H1 (cell line): ENCODE measurements around the gene BUB1B. TPM values are rescaled to one million over a fixed set of nuclear protein-coding genes. Genes with fewer than 3 reads are reported as not detected.

Experiments used
- CTCF ChIA-PET: fragments of 300-600 bp; sonication (Branson Sonifier 250); formaldehyde crosslinking; loops from one replicate; lab custom pipeline; 2021; ENCODE audit not compliant: partially characterized antibody; lab: Charles Lee
- POLR2A ChIA-PET: fragments of 300-600 bp; sonication (Branson Sonifier 250); formaldehyde crosslinking; loops from one replicate; lab custom pipeline; 2021; ENCODE audit warnings: inconsistent platforms; ENCODE audit not compliant: partially characterized antibody; lab: Charles Lee
- DNase-seq, 2 experiments: peaks; one replicate each; pipeline versions ENCODE4 v3.0.0 to v3.0.0-alpha.2; 2010 to 2022; ENCODE audit warnings: low spot score in 2 of 2, low read depth in 1 of 2, mixed read lengths in 1 of 2
- FAIRE-seq: peaks from 2 replicates; lab custom pipeline; 2011; peaks lifted over from hg19 to GRCh38; lab: Jason Lieb, UNC
- H2AFZ ChIP-seq: 2 replicates; pipeline ENCODE4 v1.8.1; 2012; ENCODE audit warnings: low read length, inconsistent platforms
- H2AK5ac ChIP-seq: 2 replicates; pipeline ENCODE4 v1.6.1; 2013; ENCODE audit warnings: low read depth, low read length
- H2BK120ac ChIP-seq: replicated peaks from 2 replicates; pipeline ENCODE3; 2013; ENCODE audit warnings: low read depth, low read length, inconsistent platforms
- H2BK12ac ChIP-seq: 2 replicates; pipeline ENCODE4 v1.6.1; 2013; ENCODE audit warnings: low read depth, low read length
- H2BK15ac ChIP-seq: 2 replicates; pipeline ENCODE4 v1.6.1; 2013; ENCODE audit warnings: low read length
- H2BK20ac ChIP-seq: 2 replicates; pipeline ENCODE4 v1.6.1; 2013; ENCODE audit warnings: low read length
- H2BK5ac ChIP-seq: 2 replicates; pipeline ENCODE4 v1.6.1; 2013; ENCODE audit warnings: low read depth, low read length
- H3K14ac ChIP-seq: 2 replicates; pipeline ENCODE4 v1.6.1; 2013; ENCODE audit warnings: inconsistent platforms; ENCODE audit not compliant: insufficient read length
- H3K18ac ChIP-seq: 2 replicates; pipeline ENCODE4 v1.6.1; 2013; ENCODE audit warnings: low read length; ENCODE audit errors: extremely low read depth
- H3K23ac ChIP-seq: 2 replicates; pipeline ENCODE4 v1.6.1; 2013; ENCODE audit warnings: inconsistent platforms; ENCODE audit not compliant: insufficient read length
- H3K23me2 ChIP-seq: 2 replicates; pipeline ENCODE4 v1.6.1; 2013; ENCODE audit warnings: low read depth, low read length
- H3K27ac ChIP-seq: 2 replicates; pipeline ENCODE4 v1.6.1; 2011; ENCODE audit warnings: low read depth, low read length, inconsistent platforms
- H3K27me3 ChIP-seq, 4 experiments: replicated peaks in 1 of 4; 1 replicate in 1 of 4; 2 replicates in 3 of 4; pipeline versions ENCODE4 v1.6.1 to v1.8.1; 2011 to 2013; ENCODE audit warnings: low read length in 3 of 4, mild to moderate bottlenecking in 3 of 4, inconsistent platforms in 2 of 4, mixed read lengths in 2 of 4, moderate library complexity in 1 of 4; ENCODE audit not compliant: control insufficient read depth in 3 of 4, insufficient read depth in 3 of 4; ENCODE audit errors: extremely low read depth in 1 of 4
- H3K36me3 ChIP-seq, 4 experiments: 2 replicates each; pipeline versions ENCODE4 v1.6.1 to v1.8.1; 2011 to 2013; ENCODE audit warnings: mild to moderate bottlenecking in 4 of 4, low read length in 3 of 4, moderate library complexity in 2 of 4, control low read depth in 1 of 4, inconsistent platforms in 1 of 4; ENCODE audit not compliant: insufficient read depth in 4 of 4, control insufficient read depth in 2 of 4
- H3K4ac ChIP-seq: replicated peaks from 2 replicates; pipeline ENCODE3; 2013; ENCODE audit warnings: low read length, low read depth, mixed read lengths, inconsistent platforms; ENCODE audit not compliant: insufficient read length
- H3K4me1 ChIP-seq, 4 experiments: replicated peaks in 1 of 4; 1 replicate in 1 of 4; 2 replicates in 3 of 4; pipeline versions ENCODE4 v1.6.1 to v1.8.1; 2011 to 2013; ENCODE audit warnings: low read length in 3 of 4, inconsistent platforms in 2 of 4, mixed read lengths in 1 of 4; ENCODE audit not compliant: insufficient read depth in 4 of 4, control insufficient read depth in 3 of 4
- H3K4me2 ChIP-seq, 2 experiments: 2 replicates each; pipeline versions ENCODE4 v1.6.1 to v1.8.1; 2011 to 2013; ENCODE audit warnings: low read depth in 2 of 2, low read length in 2 of 2, control low read depth in 1 of 2, inconsistent platforms in 1 of 2, mild to moderate bottlenecking in 1 of 2; ENCODE audit not compliant: insufficient read depth in 1 of 2
- H3K4me3 ChIP-seq, 4 experiments: fragments of 200-600, 300-600 bp in 1 of 4; sonication (generic), shearing (Covaris generic), sonication (Bioruptor Twin) in 1 of 4; 2 replicates each; pipeline versions ENCODE4 v1.5.1 to v1.8.1; 2011 to 2016; ENCODE audit warnings: low read length in 4 of 4, low read depth in 3 of 4, control low read depth in 2 of 4, inconsistent platforms in 2 of 4, mild to moderate bottlenecking in 2 of 4, mixed read lengths in 1 of 4, moderate library complexity in 1 of 4; ENCODE audit not compliant: insufficient read depth in 2 of 4; ENCODE audit errors: extremely low read depth in 1 of 4
- H3K56ac ChIP-seq: replicated peaks from 2 replicates; pipeline ENCODE3; 2013; ENCODE audit warnings: low read depth, mild to moderate bottlenecking, mixed read lengths, low read length, inconsistent platforms; ENCODE audit not compliant: insufficient read length
- H3K79me1 ChIP-seq: 2 replicates; pipeline ENCODE4 v1.6.1; 2013; ENCODE audit warnings: low read depth, low read length, control low read depth
- H3K79me2 ChIP-seq, 2 experiments: 2 replicates each; pipeline versions ENCODE4 v1.6.1 to v1.8.1; 2012 to 2013; ENCODE audit warnings: low read length in 2 of 2, mild to moderate bottlenecking in 2 of 2, inconsistent platforms in 1 of 2; ENCODE audit not compliant: insufficient read depth in 2 of 2, control insufficient read depth in 1 of 2
- H3K9ac ChIP-seq, 4 experiments: replicated peaks in 1 of 4; 1 replicate in 1 of 4; 2 replicates in 3 of 4; pipeline versions ENCODE4 v1.6.1 to v1.8.1; 2011 to 2013; ENCODE audit warnings: low read depth in 3 of 4, low read length in 3 of 4, control low read depth in 2 of 4, mild to moderate bottlenecking in 2 of 4, moderate library complexity in 2 of 4, inconsistent platforms in 1 of 4; ENCODE audit errors: extremely low read depth in 1 of 4
- H3K9me3 ChIP-seq, 2 experiments: 2 replicates each; pipeline versions ENCODE4 v1.6.1 to v1.8.1; 2012 to 2013; ENCODE audit warnings: mild to moderate bottlenecking in 2 of 2, moderate library complexity in 2 of 2, control low read depth in 1 of 2, inconsistent platforms in 1 of 2, low read depth in 1 of 2, low read length in 1 of 2, mixed read lengths in 1 of 2; ENCODE audit not compliant: insufficient read depth in 2 of 2
- H4K20me1 ChIP-seq, 2 experiments: replicated peaks in 1 of 2; 2 replicates each; pipeline versions ENCODE3 to v1.8.1; 2011 to 2013; ENCODE audit warnings: inconsistent platforms in 2 of 2, low read length in 2 of 2, mild to moderate bottlenecking in 1 of 2; ENCODE audit not compliant: insufficient read depth in 2 of 2, control insufficient read depth in 1 of 2
- H4K5ac ChIP-seq: 2 replicates; pipeline ENCODE4 v1.6.1; 2013; ENCODE audit warnings: low read length, low read depth, mixed read lengths, inconsistent platforms; ENCODE audit not compliant: insufficient read length
- H4K8ac ChIP-seq: 2 replicates; pipeline ENCODE4 v1.8.0; 2013; ENCODE audit warnings: mild to moderate bottlenecking, moderate library complexity, low read length, inconsistent platforms; ENCODE audit not compliant: insufficient read depth; ENCODE audit errors: extremely low read depth
- H4K91ac ChIP-seq: replicated peaks from 2 replicates; pipeline ENCODE3; 2013; ENCODE audit warnings: low read length, mixed read lengths, inconsistent platforms; ENCODE audit not compliant: insufficient read length
- ASH2L ChIP-seq: fragments of 200-600, 300-600 bp; sonication (generic); IDR thresholded peaks from one replicate; pipeline ENCODE4 v1.7.1; 2017; ENCODE audit warnings: low read length
- BCL11A ChIP-seq, 2 experiments: IDR thresholded peaks; one replicate each; pipeline ENCODE4 v1.6.1; 2011; ENCODE audit warnings: low read depth in 2 of 2, low read length in 2 of 2, mild to moderate bottlenecking in 2 of 2
- BRCA1 ChIP-seq: IDR thresholded peaks from 2 replicates; pipeline ENCODE4 v1.6.1; 2012; ENCODE audit warnings: low read depth, low read length, improper control_type of control experiment
- CTBP2 ChIP-seq: IDR thresholded peaks from 2 replicates; pipeline ENCODE4 v1.7.0; 2011; ENCODE audit warnings: borderline replicate concordance, mild to moderate bottlenecking, moderate library complexity, mixed read lengths, low read length; ENCODE audit not compliant: insufficient read depth, insufficient read length
- GTF2F1 ChIP-seq: IDR thresholded peaks from 2 replicates; pipeline ENCODE4 v1.6.1; 2012; ENCODE audit warnings: low read depth, low read length, improper control_type of control experiment, borderline replicate concordance
- KDM1A ChIP-seq: fragments of 200-600, 300-600 bp; sonication (generic); IDR thresholded peaks from 2 replicates; pipeline ENCODE4 v1.7.1; 2016; ENCODE audit warnings: mild to moderate bottlenecking, low read length, borderline replicate concordance
- PHF8 ChIP-seq: fragments of 200-600 bp; sonication (generic); conservative IDR thresholded peaks from 2 replicates; pipeline ENCODE4 v1.7.1; 2012; ENCODE audit warnings: low read depth, mild to moderate bottlenecking, inconsistent platforms, low read length, moderate library complexity
- SIN3A ChIP-seq, 2 experiments: IDR thresholded peaks in 1 of 2; conservative IDR thresholded peaks in 1 of 2; 2 replicates each; pipeline ENCODE4 v1.6.1; 2011 to 2012; ENCODE audit warnings: low read length in 2 of 2, improper control_type of control experiment in 1 of 2, low read depth in 1 of 2, mild to moderate bottlenecking in 1 of 2
- SP1 ChIP-seq: IDR thresholded peaks from 2 replicates; pipeline ENCODE4 v1.6.1; 2011; ENCODE audit warnings: low read depth, low read length
- SUZ12 ChIP-seq: fragments of 200-600 bp; sonication (generic); IDR thresholded peaks from 2 replicates; pipeline ENCODE4 v1.6.1; 2012; ENCODE audit warnings: mild to moderate bottlenecking, inconsistent platforms, low read length, moderate library complexity, mixed read lengths
- WGBS, 2 experiments: shearing (Covaris generic) in 1 of 2; methylation state at CpG; one replicate each; pipeline versions ENCODE4 v1.1.6 to v1.1.7; 2013 to 2015; ENCODE audit warnings: low lambda C conversion rate in 2 of 2, mixed read lengths in 2 of 2, inconsistent platforms in 1 of 2, low coverage in 1 of 2, missing lambda C conversion rate in 1 of 2; ENCODE audit not compliant: insufficient replicate concordance in 2 of 2, insufficient coverage in 1 of 2, insufficient read length in 1 of 2; ENCODE audit errors: extremely low coverage in 1 of 2, missing lambda C conversion rate in 1 of 2; 5-methylcytosine and 5-hydroxymethylcytosine counted together
- polyA plus RNA-seq, 7 experiments: library from polyadenylated mRNA; depleted of rRNA in 3 of 7; stranded (reverse) in 5 of 7; unstranded in 2 of 7; fragments of >200 nt in 5 of 7; fragments of 200-250 nt in 2 of 7; gene quantifications; 1 replicate in 5 of 7; 2 replicates in 1 of 7; 4 replicates in 1 of 7; pipeline versions ENCODE4 v1.2.1 to v1.2.3, GENCODE V29; 2011 to 2013; ENCODE audit warnings: missing spikeins in 2 of 7, mixed read lengths in 2 of 7
- total RNA-seq: library from RNA; stranded (reverse); fragmentation: NEBNext Ultra II Directional; extraction: Animal tissue kit (Norgen Biotek cat#: 25700); gene quantifications from 2 replicates; pipeline ENCODE4 v1.2.1, GENCODE V29; 2021

The BUB1B gene
- total and polyA plus RNA-seq, 2 of the 8 experiments (the other 6 are each of a cell fraction or from before 2014, with no cell fraction given), result 48.9 to 144 TPM

DNA sequence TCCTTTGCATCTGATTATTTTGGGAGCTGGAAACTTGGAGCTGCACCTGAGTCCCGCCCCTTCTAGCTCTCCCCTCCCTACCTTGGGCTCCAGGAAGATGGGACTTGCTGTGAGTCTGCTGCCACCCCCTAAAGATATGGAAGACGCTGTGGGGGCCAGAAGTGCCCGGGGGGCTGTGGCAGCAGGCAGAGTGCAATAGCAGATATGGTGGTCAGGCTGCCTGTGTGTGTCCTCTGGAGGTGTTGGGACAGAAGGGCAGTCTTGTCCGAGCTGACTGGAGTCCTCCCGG, 78.5 kb downstream of the BUB1B start:
- Histone ChIP-seq H2BK5ac (peak overlapping the region; percentile 13; the same call in 1 of the 2 replicates), H4K20me1 (no peaks in the 10 kb centered on the region), H3K4ac (no peak overlapping the region), H3K4me2 (peak overlapping the region; percentile 73 to 84), H3K4me1 (peaks cover 9 to 18% (median 14%) of the 10 kb centered on the region in 4 experiments), H3K79me1 (no peaks in the 10 kb centered on the region), H3K9ac (peak overlapping the region in 2 of 4 experiments; percentile 25 to 34; a peak in 2 of 7 replicates), H3K56ac (peak overlapping the region; percentile 24), H3K9me3 (no peaks in the 10 kb centered on the region), H3K23me2 (peaks cover 4% of the 10 kb centered on the region; the same call in 1 of the 2 replicates), H3K27ac (no peak overlapping the region), H2BK15ac (no peak overlapping the region; the same call in 1 of the 2 replicates), H4K8ac (peak overlapping the region; percentile 81; the same call in 1 of the 2 replicates), H2BK12ac (peak overlapping the region; percentile 22; the same call in 1 of the 2 replicates), H2BK120ac (no peak overlapping the region), H2BK20ac (no peak overlapping the region), H2AFZ (peak overlapping the region; percentile 14; the same call in 1 of the 2 replicates), H3K14ac (no peak overlapping the region), H2AK5ac (no peak overlapping the region), H4K5ac (peak overlapping the region; percentile 29), H3K79me2 (no peaks in the 10 kb centered on the region), H3K27me3 (peaks cover 0 to 6% (median 2%) of the 10 kb centered on the region in 4 experiments; a peak in 2 of 7 replicates), H3K4me3 (peak overlapping the region; percentile 14 to 54 (median 30); a peak in 7 of 8 replicates), H3K18ac (peak overlapping the region; percentile 63; the same call in 1 of the 2 replicates), H3K23ac (no peak overlapping the region), H4K91ac (peak overlapping the region; percentile 77), H3K36me3 (no peaks in the 10 kb centered on the region)
- DNase-seq (no peak), FAIRE-seq (no peak)
- WGBS, 2 experiments, result 36% methylated on average over 5 of the region's 5 CpGs; no CpG with 5 or more reads in 1 of the 2 experiments
- ChIA-PET CTCF (interaction anchor here (0.9 to 46.3 kb wide), 17 partner anchors 9 to 194 kb away, joined by 3 to 1340 read pairs (median 4); partner anchors contain the start of gene PLCB2), POLR2A (interaction anchor here (0.6 to 6.2 kb wide), 15 partner anchors 9 to 223 kb away, joined by 3 to 47 read pairs (median 6); partner anchors contain the start of genes BAHD1 and BUB1B)
- TF ChIP-seq GTF2F1 (no peak), PHF8 (0 out of 2 replicates have a peak, but pooled peaks have one; percentile 9), BCL11A (IDR thresholded peaks at IDR 0.05; ENCODE audit: low read depth in 2 of 2, low read length in 2 of 2) (no peak), CTBP2 (no peak), KDM1A (no peak), SIN3A (conservative IDR thresholded peaks at IDR 0.05 in 1 of 2, IDR thresholded peaks at IDR 0.05 in 1 of 2; ENCODE audit: low read depth in 1 of 2, low read length in 2 of 2) (no peak), BRCA1 (no peak), SP1 (no peak), SUZ12 (no peak), ASH2L (peak; percentile 1)
